RWPE1 (cell line): ENCODE results near the gene GRB7.

Source experiments
- CTCF ChIA-PET: fragments of 350-600 bp; sonication (Branson Sonifier 250); formaldehyde crosslinking; extraction: SDS; loops from one replicate; lab custom pipeline; 2021; lab: Yijun Ruan, JAX
- POLR2A ChIA-PET: fragments of 400-600 bp; formaldehyde crosslinking; extraction: SDS; loops from one replicate; lab custom pipeline; 2020; ENCODE audit warnings: antibody characterized with exemption; ENCODE audit not compliant: low non-redundant PET; lab: Yijun Ruan, JAX
- DNase-seq: peaks from one replicate; pipeline ENCODE4 v3.0.0; 2012; ENCODE audit warnings: low spot score
- H3K27ac ChIP-seq: fragments of 450-650 bp; 2 replicates; pipeline ENCODE4 v1.5.1; 2017
- TF ChIP-seq, protein P1 (sequence below): fragments of 450-650 bp; conservative IDR thresholded peaks from 2 replicates; pipeline ENCODE4 v1.5.1; 2017; ENCODE audit warnings: low read depth, mild to moderate bottlenecking

GRB7 gene

DNA sequence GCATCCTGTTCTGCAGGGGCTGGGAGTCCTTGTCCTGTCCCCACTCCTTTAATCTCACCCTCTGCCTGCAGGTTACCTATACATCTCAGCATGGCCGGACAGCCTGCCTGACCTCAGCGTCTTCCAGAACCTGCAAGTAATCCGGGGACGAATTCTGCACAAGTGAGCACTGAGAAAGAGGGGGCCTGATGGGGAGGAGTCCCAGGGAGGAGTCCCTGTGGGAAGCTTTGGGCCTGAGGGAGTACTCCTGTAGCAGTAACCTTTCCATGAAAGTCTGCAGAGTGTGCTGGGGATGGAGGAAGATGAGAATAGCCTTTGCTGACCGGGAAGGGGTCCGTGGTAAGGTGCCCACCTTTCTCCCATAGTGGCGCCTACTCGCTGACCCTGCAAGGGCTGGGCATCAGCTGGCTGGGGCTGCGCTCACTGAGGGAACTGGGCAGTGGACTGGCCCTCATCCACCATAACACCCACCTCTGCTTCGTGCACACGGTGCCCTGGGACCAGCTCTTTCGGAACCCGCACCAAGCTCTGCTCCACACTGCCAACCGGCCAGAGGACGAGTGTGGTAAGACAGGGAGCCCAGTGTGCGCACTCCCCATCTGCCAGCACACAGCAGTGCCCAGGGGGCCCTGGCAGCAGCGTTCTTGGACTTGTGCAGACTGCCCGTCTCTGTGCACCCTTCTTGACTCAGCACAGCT, 22.2 kb upstream of the GRB7 start:
- ChIA-PET POLR2A (no interaction called here), CTCF (interaction anchor here (0.8 to 1.2 kb wide), 2 partner anchors 10 to 47 kb away, joined by 3 to 4 read pairs; no protein-coding TSS in a partner anchor)
- TF ChIP-seq, protein P1, sequence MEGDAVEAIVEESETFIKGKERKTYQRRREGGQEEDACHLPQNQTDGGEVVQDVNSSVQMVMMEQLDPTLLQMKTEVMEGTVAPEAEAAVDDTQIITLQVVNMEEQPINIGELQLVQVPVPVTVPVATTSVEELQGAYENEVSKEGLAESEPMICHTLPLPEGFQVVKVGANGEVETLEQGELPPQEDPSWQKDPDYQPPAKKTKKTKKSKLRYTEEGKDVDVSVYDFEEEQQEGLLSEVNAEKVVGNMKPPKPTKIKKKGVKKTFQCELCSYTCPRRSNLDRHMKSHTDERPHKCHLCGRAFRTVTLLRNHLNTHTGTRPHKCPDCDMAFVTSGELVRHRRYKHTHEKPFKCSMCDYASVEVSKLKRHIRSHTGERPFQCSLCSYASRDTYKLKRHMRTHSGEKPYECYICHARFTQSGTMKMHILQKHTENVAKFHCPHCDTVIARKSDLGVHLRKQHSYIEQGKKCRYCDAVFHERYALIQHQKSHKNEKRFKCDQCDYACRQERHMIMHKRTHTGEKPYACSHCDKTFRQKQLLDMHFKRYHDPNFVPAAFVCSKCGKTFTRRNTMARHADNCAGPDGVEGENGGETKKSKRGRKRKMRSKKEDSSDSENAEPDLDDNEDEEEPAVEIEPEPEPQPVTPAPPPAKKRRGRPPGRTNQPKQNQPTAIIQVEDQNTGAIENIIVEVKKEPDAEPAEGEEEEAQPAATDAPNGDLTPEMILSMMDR = no peak
- DNase-seq = no peak
- H3K27ac ChIP-seq = peak overlapping the region; percentile 68

DNA sequence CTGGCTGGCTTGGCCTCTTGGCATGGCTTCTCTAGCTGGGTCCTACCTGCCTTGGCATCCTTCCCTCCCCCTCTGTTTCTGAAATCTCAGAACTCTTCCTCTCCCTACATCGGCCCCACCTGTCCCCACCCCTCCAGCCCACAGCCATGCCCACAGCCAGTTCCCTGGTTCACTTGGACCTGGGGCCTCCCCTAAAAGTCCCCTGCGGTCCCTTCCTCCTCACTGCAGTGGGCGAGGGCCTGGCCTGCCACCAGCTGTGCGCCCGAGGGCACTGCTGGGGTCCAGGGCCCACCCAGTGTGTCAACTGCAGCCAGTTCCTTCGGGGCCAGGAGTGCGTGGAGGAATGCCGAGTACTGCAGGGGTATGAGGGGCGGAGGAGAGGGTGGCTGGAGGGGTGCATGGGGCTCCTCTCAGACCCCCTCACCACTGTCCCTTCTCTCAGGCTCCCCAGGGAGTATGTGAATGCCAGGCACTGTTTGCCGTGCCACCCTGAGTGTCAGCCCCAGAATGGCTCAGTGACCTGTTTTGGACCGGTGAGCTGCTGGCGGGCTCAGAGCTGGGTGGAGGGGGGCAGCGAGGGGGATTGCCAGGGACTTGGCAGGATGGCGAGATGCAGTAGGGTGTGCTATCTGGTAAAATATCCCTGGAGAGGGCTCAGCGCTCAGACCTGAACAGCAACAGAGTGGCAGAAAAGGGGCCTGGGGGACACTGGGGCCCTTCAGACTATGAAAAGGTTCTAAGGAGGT, 21.5 kb upstream of the GRB7 start:
- H3K27ac ChIP-seq = peak overlapping the region; percentile 68
- DNase-seq = no peak
- TF ChIP-seq, protein P1 = no peak
- ChIA-PET CTCF (interaction anchor here (0.8 to 1.5 kb wide), 2 partner anchors 10 to 13 kb away, joined by 3 to 11 read pairs; no protein-coding TSS in a partner anchor), POLR2A (interaction anchor here (0.6 kb wide), 1 partner anchor 35 kb away, joined by 4 read pairs; no protein-coding TSS in a partner anchor)

GRCh38 chr17:39716879-39717536, 20.7 kb upstream of the GRB7 start:
- H3K27ac ChIP-seq = peak overlapping the region; percentile 68
- TF ChIP-seq, protein P1 = no peak
- no peak for DNase-seq
- ChIA-PET CTCF (interaction anchor here (1.5 kb wide), 1 partner anchor 13 kb away, joined by 11 read pairs; no protein-coding TSS in a partner anchor), POLR2A (interaction anchor here (0.6 kb wide), 1 partner anchor 904 kb away, joined by 5 read pairs; no protein-coding TSS in a partner anchor)

DNA sequence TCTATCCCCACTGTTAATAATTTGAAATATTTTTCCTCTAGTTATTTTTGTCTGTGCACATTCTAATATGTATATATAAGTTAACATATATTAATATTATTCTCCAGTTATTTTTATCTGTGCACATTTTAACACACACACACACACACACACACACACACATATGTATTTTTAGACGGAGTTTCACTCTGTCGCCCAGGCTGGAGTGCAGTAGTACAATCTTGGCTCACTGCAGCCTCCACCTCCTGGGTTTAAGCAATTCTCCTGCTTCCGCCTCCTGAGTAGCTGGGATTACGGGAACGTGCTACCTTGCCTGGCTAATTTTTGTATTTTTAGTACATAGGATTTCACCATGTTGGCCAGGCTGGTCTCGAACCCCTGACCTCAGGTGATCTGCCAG, 20.1 kb upstream of the GRB7 start:
- TF ChIP-seq, protein P1 = no peak
- POLR2A ChIA-PET = no interaction called here
- CTCF ChIA-PET = interaction anchor here (1.2 kb wide), 1 partner anchor 50 kb away, joined by 3 read pairs; the partner anchor contains the start of gene PNMT
- no peak for DNase-seq
- no peak overlapping the region for H3K27ac ChIP-seq

DNA sequence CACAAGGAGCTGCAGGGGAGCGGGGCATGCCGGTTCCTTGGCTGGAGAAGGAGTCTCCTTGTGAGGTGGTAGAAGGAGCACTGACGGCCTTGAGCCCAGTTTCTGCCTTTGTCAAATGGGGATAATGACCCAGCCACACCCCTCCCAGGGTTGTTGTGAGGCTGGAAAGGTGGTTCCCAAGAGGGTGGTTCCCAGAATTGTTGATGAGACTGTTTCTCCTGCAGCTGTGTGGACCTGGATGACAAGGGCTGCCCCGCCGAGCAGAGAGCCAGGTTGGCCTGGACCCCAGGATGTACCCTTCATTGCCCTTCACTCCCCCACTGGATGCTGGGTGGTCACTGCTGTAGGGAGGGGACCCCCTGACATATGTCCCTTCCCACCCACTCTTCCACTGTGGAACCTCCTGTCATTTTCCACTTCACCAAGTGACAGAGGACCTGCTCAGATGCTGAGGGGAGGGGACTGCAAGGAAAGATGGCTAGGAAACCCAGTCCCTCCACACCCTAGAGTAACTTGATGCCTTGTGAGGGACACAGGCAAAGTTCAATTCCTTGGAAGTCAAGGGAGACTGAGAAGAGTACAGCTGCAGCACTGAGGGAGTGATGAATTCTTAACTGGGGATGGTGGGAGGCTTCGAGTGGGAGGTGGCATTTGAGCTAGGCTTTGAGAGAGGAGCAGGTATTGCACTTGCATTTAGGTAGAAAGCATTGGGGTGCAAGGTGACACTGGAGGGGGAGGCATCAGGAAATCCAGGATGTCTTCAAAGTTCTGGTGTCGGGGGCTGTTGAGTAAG, 18.0 kb upstream of the GRB7 start:
- no peak for DNase-seq
- POLR2A ChIA-PET = interaction anchor here (0.7 kb wide), 1 partner anchor 20 kb away, joined by 4 read pairs; the partner anchor contains the start of gene ERBB2
- CTCF ChIA-PET = interaction anchor here (0.6 to 0.7 kb wide), 2 partner anchors 11 to 98 kb away, joined by 3 to 5 read pairs; no protein-coding TSS in a partner anchor

More for the DNA sequence above, 18.0 kb upstream of the GRB7 start:
- no peak overlapping the region for H3K27ac ChIP-seq
- TF ChIP-seq, protein P1 = no peak
